GM23338 (cell line): ENCODE results near the gene SLC25A48.

Source experiments
- CREB1 ChIP-seq: fragments of 250-450 bp; sonication (Bioruptor Pico); IDR thresholded peaks from 2 replicates; pipeline ENCODE4 v1.5.0; 2020; ENCODE audit warnings: low read depth, mild to moderate bottlenecking, moderate library complexity
- EZH2 ChIP-seq: fragments of 200-600 bp; sonication (generic); IDR thresholded peaks from one replicate; pipeline ENCODE4 v1.8.0; 2017; ENCODE audit warnings: antibody characterized with exemption, mild to moderate bottlenecking, low read depth; ENCODE audit not compliant: unreplicated experiment
- EZH2phosphoT487 ChIP-seq: fragments of 200-600 bp; sonication (generic); IDR thresholded peaks from one replicate; pipeline ENCODE4 v1.8.1; 2018; ENCODE audit warnings: antibody characterized with exemption; ENCODE audit not compliant: unreplicated experiment
- JUNB ChIP-seq: IDR thresholded peaks from one replicate; pipeline ENCODE4 v1.6.1; 2016; ENCODE audit warnings: antibody characterized with exemption; ENCODE audit not compliant: unreplicated experiment
- NANOG ChIP-seq: IDR thresholded peaks from 2 replicates; pipeline ENCODE4 v1.6.1; 2016; ENCODE audit warnings: antibody characterized with exemption, borderline replicate concordance
- POLR2AphosphoS5 ChIP-seq: IDR thresholded peaks from 2 replicates; pipeline ENCODE4 v1.6.1; 2016; ENCODE audit warnings: antibody characterized with exemption, low read depth
- ZNF114 ChIP-seq: fragments of 250-450 bp; sonication (Bioruptor Pico); IDR thresholded peaks from 2 replicates; pipeline ENCODE4 v1.5.0; 2020; ENCODE audit warnings: mild to moderate bottlenecking, moderate library complexity
- ZNF331 ChIP-seq: fragments of 250-450 bp; sonication (Bioruptor Pico); IDR thresholded peaks from 2 replicates; pipeline ENCODE4 v1.5.0; 2020; ENCODE audit warnings: low read depth, mild to moderate bottlenecking, moderate library complexity
- TF ChIP-seq, protein P1 (sequence below), 2 experiments: fragments of 200-600 bp in 1 of 2; sonication (generic) in 1 of 2; conservative IDR thresholded peaks; 2 replicates each; pipeline versions ENCODE4 v1.5.1 to v1.6.1; 2016 to 2017; ENCODE audit warnings: antibody characterized with exemption in 2 of 2, low read depth in 2 of 2, mild to moderate bottlenecking in 2 of 2, moderate library complexity in 1 of 2
- TF ChIP-seq, protein P2 (sequence below): IDR thresholded peaks from one replicate; pipeline ENCODE4 v1.6.1; 2018; ENCODE audit warnings: antibody characterized with exemption; ENCODE audit not compliant: unreplicated experiment
- TF ChIP-seq, protein P3 (sequence below): IDR thresholded peaks from 2 replicates; pipeline ENCODE4 v1.6.1; 2016; ENCODE audit warnings: antibody characterized with exemption
- TF ChIP-seq, protein P4 (sequence below): fragments of 250-450 bp; sonication (Bioruptor Pico); IDR thresholded peaks from 2 replicates; pipeline ENCODE4 v1.5.0; 2020; ENCODE audit warnings: mild to moderate bottlenecking, moderate library complexity

DNA sequence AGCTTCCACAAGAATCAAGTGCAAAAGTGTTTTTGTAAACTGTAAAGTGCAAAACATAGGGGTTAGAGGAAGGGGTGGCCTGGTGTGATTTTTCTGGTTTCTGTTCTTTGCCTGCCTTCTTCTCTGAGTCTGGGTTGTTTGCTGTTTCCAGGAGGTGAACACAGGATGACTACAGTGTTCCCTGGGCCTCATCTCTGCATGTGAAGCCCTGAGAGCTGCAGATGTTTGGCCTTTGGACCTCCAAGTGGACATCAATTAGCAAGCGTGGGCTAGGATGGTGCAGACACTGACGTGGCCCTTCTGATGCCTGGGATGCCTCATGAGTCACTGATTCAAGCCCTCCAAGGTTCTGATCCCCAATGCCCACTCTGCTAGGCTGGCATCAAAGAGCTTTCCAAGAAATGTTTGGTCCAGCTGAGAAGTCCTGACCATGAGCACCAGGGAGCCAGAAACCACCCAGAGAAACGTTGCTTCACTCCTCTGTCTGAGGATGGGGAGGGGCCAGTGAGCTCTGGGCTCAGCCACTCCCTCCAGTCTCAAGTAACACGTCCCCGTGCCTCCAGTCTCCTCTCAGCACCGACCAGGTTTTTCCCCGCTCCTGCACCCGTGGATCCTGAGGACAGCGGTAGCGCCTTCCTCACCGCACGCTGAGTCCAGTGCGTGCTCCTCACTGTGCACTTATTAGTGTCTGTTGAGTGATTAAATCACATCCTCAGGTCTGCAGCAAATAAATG lies 53.6 kb downstream of the SLC25A48 start:
- TF ChIP-seq, protein P1, sequence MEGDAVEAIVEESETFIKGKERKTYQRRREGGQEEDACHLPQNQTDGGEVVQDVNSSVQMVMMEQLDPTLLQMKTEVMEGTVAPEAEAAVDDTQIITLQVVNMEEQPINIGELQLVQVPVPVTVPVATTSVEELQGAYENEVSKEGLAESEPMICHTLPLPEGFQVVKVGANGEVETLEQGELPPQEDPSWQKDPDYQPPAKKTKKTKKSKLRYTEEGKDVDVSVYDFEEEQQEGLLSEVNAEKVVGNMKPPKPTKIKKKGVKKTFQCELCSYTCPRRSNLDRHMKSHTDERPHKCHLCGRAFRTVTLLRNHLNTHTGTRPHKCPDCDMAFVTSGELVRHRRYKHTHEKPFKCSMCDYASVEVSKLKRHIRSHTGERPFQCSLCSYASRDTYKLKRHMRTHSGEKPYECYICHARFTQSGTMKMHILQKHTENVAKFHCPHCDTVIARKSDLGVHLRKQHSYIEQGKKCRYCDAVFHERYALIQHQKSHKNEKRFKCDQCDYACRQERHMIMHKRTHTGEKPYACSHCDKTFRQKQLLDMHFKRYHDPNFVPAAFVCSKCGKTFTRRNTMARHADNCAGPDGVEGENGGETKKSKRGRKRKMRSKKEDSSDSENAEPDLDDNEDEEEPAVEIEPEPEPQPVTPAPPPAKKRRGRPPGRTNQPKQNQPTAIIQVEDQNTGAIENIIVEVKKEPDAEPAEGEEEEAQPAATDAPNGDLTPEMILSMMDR (conservative IDR thresholded peaks at IDR 0.05; ENCODE audit: low read depth in 2 of 2): no peak
- TF ChIP-seq EZH2: no peak
- no peak for TF ChIP-seq CREB1 (CRISPR knock-in tag)
- no peak for TF ChIP-seq POLR2AphosphoS5
- TF ChIP-seq, protein P2, sequence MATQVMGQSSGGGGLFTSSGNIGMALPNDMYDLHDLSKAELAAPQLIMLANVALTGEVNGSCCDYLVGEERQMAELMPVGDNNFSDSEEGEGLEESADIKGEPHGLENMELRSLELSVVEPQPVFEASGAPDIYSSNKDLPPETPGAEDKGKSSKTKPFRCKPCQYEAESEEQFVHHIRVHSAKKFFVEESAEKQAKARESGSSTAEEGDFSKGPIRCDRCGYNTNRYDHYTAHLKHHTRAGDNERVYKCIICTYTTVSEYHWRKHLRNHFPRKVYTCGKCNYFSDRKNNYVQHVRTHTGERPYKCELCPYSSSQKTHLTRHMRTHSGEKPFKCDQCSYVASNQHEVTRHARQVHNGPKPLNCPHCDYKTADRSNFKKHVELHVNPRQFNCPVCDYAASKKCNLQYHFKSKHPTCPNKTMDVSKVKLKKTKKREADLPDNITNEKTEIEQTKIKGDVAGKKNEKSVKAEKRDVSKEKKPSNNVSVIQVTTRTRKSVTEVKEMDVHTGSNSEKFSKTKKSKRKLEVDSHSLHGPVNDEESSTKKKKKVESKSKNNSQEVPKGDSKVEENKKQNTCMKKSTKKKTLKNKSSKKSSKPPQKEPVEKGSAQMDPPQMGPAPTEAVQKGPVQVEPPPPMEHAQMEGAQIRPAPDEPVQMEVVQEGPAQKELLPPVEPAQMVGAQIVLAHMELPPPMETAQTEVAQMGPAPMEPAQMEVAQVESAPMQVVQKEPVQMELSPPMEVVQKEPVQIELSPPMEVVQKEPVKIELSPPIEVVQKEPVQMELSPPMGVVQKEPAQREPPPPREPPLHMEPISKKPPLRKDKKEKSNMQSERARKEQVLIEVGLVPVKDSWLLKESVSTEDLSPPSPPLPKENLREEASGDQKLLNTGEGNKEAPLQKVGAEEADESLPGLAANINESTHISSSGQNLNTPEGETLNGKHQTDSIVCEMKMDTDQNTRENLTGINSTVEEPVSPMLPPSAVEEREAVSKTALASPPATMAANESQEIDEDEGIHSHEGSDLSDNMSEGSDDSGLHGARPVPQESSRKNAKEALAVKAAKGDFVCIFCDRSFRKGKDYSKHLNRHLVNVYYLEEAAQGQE: no peak
- TF ChIP-seq JUNB: no peak
- no peak for TF ChIP-seq EZH2phosphoT487
- no peak for TF ChIP-seq NANOG
- TF ChIP-seq, protein P3, sequence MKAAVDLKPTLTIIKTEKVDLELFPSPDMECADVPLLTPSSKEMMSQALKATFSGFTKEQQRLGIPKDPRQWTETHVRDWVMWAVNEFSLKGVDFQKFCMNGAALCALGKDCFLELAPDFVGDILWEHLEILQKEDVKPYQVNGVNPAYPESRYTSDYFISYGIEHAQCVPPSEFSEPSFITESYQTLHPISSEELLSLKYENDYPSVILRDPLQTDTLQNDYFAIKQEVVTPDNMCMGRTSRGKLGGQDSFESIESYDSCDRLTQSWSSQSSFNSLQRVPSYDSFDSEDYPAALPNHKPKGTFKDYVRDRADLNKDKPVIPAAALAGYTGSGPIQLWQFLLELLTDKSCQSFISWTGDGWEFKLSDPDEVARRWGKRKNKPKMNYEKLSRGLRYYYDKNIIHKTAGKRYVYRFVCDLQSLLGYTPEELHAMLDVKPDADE: no peak
- no peak for TF ChIP-seq ZNF331 (CRISPR knock-in tag)
- TF ChIP-seq ZNF114: no peak
- TF ChIP-seq, protein P4, sequence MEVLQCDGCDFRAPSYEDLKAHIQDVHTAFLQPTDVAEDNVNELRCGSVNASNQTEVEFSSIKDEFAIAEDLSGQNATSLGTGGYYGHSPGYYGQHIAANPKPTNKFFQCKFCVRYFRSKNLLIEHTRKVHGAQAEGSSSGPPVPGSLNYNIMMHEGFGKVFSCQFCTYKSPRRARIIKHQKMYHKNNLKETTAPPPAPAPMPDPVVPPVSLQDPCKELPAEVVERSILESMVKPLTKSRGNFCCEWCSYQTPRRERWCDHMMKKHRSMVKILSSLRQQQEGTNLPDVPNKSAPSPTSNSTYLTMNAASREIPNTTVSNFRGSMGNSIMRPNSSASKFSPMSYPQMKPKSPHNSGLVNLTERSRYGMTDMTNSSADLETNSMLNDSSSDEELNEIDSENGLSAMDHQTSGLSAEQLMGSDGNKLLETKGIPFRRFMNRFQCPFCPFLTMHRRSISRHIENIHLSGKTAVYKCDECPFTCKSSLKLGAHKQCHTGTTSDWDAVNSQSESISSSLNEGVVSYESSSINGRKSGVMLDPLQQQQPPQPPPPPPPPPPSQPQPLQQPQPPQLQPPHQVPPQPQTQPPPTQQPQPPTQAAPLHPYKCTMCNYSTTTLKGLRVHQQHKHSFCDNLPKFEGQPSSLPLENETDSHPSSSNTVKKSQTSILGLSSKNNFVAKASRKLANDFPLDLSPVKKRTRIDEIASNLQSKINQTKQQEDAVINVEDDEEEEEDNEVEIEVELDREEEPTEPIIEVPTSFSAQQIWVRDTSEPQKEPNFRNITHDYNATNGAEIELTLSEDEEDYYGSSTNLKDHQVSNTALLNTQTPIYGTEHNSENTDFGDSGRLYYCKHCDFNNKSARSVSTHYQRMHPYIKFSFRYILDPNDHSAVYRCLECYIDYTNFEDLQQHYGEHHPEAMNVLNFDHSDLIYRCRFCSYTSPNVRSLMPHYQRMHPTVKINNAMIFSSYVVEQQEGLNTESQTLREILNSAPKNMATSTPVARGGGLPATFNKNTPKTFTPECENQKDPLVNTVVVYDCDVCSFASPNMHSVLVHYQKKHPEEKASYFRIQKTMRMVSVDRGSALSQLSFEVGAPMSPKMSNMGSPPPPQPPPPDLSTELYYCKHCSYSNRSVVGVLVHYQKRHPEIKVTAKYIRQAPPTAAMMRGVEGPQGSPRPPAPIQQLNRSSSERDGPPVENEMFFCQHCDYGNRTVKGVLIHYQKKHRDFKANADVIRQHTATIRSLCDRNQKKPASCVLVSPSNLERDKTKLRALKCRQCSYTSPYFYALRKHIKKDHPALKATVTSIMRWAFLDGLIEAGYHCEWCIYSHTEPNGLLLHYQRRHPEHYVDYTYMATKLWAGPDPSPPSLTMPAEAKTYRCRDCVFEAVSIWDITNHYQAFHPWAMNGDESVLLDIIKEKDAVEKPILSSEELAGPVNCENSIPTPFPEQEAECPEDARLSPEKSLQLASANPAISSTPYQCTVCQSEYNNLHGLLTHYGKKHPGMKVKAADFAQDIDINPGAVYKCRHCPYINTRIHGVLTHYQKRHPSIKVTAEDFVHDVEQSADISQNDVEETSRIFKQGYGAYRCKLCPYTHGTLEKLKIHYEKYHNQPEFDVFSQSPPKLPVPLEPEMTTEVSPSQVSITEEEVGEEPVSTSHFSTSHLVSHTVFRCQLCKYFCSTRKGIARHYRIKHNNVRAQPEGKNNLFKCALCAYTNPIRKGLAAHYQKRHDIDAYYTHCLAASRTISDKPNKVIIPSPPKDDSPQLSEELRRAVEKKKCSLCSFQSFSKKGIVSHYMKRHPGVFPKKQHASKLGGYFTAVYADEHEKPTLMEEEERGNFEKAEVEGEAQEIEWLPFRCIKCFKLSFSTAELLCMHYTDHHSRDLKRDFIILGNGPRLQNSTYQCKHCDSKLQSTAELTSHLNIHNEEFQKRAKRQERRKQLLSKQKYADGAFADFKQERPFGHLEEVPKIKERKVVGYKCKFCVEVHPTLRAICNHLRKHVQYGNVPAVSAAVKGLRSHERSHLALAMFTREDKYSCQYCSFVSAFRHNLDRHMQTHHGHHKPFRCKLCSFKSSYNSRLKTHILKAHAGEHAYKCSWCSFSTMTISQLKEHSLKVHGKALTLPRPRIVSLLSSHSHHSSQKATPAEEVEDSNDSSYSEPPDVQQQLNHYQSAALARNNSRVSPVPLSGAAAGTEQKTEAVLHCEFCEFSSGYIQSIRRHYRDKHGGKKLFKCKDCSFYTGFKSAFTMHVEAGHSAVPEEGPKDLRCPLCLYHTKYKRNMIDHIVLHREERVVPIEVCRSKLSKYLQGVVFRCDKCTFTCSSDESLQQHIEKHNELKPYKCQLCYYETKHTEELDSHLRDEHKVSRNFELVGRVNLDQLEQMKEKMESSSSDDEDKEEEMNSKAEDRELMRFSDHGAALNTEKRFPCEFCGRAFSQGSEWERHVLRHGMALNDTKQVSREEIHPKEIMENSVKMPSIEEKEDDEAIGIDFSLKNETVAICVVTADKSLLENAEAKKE (CRISPR knock-in tag): no peak
